MM.1S (cell line): Measurements from ENCODE around the gene BSN.

ENCODE experiments used
- DNase-seq: peaks from one replicate; pipeline ENCODE4 v3.0.0-alpha.2; 2015
- H2AFZ ChIP-seq: fragments of 300-600 bp; sonication (generic); 2 replicates; pipeline ENCODE4 v1.6.0; 2016; ENCODE audit warnings: antibody characterized with exemption, low read length
- H3F3A ChIP-seq: fragments of 300-600 bp; sonication (generic); 2 replicates; pipeline ENCODE4 v1.6.1; 2016; ENCODE audit warnings: mild to moderate bottlenecking, antibody characterized with exemption, low read length, moderate library complexity, mixed read lengths; ENCODE audit not compliant: insufficient read depth
- H3K27ac ChIP-seq: fragments of 300-600 bp; sonication (generic); 2 replicates; pipeline ENCODE4 v1.5.1; 2016; ENCODE audit warnings: mild to moderate bottlenecking, low read length
- H3K27me3 ChIP-seq: fragments of 300-600 bp; sonication (generic); replicated peaks from 2 replicates; pipeline ENCODE4 v1.6.0; 2016; ENCODE audit warnings: low read length; ENCODE audit not compliant: insufficient read depth
- H3K36me3 ChIP-seq: fragments of 300-600 bp; sonication (generic); replicated peaks from 2 replicates; pipeline ENCODE4 v1.6.1; 2016; ENCODE audit warnings: mild to moderate bottlenecking, low read length, mixed read lengths; ENCODE audit not compliant: insufficient read depth
- H3K4me1 ChIP-seq: fragments of 300-600 bp; sonication (generic); 2 replicates; pipeline ENCODE4 v1.6.1; 2016; ENCODE audit warnings: low read length, mixed read lengths
- H3K4me2 ChIP-seq: fragments of 300-600 bp; sonication (generic); 2 replicates; pipeline ENCODE4 v1.6.0; 2016; ENCODE audit warnings: low read depth, low read length
- H3K4me3 ChIP-seq: fragments of 300-600 bp; sonication (generic); 2 replicates; pipeline ENCODE4 v1.5.1; 2016; ENCODE audit warnings: low read length, mixed read lengths
- H3K79me2 ChIP-seq: fragments of 300-600 bp; sonication (generic); 2 replicates; pipeline ENCODE4 v1.6.1; 2016; ENCODE audit warnings: mixed run types, low read length, mixed read lengths
- H3K9ac ChIP-seq: fragments of 300-600 bp; sonication (generic); 2 replicates; pipeline ENCODE4 v1.6.1; 2016; ENCODE audit warnings: low read length, mixed read lengths
- H3K9me2 ChIP-seq: fragments of 300-600 bp; sonication (generic); replicated peaks from 2 replicates; pipeline ENCODE4 v1.6.1; 2016; ENCODE audit warnings: mild to moderate bottlenecking, low read length, mixed read lengths; ENCODE audit not compliant: insufficient read depth
- H3K9me3 ChIP-seq: fragments of 300-600 bp; sonication (generic); replicated peaks from 2 replicates; pipeline ENCODE4 v1.6.1; 2016; ENCODE audit warnings: mild to moderate bottlenecking, low read length, mixed read lengths; ENCODE audit not compliant: insufficient read depth
- H4K20me1 ChIP-seq: fragments of 300-600 bp; sonication (generic); 2 replicates; pipeline ENCODE4 v1.6.1; 2016; ENCODE audit warnings: mild to moderate bottlenecking, low read length, moderate library complexity, mixed read lengths; ENCODE audit not compliant: insufficient read depth
- EZH2 ChIP-seq: fragments of 300-600 bp; sonication (generic); optimal IDR thresholded peaks from 2 replicates; pipeline ENCODE3; 2017; ENCODE audit warnings: low read depth, mild to moderate bottlenecking, antibody characterized with exemption, low read length, mixed read lengths
- EZH2phosphoT487 ChIP-seq: fragments of 300-600 bp; sonication (generic); IDR thresholded peaks from 2 replicates; pipeline ENCODE4 v1.6.1; 2018; ENCODE audit warnings: antibody characterized with exemption, low read length
- TF ChIP-seq, protein P1 (sequence below): fragments of 300-600 bp; sonication (generic); IDR thresholded peaks from 2 replicates; pipeline ENCODE4 v1.5.1; 2016; ENCODE audit warnings: antibody characterized with exemption, low read length, mixed read lengths

Gene BSN

DNA sequence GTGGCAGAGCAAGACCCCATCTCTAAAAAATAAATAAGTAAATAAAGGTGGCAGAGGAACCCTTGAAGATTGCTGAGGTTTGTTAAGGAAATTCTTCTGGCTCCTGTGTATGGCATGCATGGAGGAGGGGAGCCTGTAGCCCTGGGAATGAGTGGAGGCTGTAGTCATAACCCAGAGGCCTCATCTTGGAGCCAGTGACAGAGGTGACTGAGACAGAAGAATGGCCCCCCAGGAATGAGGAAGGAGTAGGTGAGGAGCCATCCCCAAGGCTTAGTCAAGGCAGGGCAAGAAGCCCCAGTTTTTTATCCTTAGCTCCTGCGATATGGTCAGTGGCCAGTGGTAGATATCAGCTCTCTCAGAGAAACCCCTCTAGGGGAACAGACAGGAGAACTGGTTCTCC lies 46.5 kb downstream of the BSN start:
- TF ChIP-seq, protein P1, sequence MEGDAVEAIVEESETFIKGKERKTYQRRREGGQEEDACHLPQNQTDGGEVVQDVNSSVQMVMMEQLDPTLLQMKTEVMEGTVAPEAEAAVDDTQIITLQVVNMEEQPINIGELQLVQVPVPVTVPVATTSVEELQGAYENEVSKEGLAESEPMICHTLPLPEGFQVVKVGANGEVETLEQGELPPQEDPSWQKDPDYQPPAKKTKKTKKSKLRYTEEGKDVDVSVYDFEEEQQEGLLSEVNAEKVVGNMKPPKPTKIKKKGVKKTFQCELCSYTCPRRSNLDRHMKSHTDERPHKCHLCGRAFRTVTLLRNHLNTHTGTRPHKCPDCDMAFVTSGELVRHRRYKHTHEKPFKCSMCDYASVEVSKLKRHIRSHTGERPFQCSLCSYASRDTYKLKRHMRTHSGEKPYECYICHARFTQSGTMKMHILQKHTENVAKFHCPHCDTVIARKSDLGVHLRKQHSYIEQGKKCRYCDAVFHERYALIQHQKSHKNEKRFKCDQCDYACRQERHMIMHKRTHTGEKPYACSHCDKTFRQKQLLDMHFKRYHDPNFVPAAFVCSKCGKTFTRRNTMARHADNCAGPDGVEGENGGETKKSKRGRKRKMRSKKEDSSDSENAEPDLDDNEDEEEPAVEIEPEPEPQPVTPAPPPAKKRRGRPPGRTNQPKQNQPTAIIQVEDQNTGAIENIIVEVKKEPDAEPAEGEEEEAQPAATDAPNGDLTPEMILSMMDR, result no peak
- TF ChIP-seq EZH2 (no peak), EZH2phosphoT487 (no peak)
- no peak overlapping the region for H3K4me2 ChIP-seq
- H3K4me3 ChIP-seq, result no peak overlapping the region
- H3K79me2 ChIP-seq, result no peaks in the 10 kb centered on the region
- no peak overlapping the region for H3K27ac ChIP-seq
- H3K9ac ChIP-seq, result no peak overlapping the region
- no peaks in the 10 kb centered on the region for H3F3A ChIP-seq
- H4K20me1 ChIP-seq, result no peaks in the 10 kb centered on the region
- DNase-seq, result no peak
- H3K36me3 ChIP-seq, result no peaks in the 10 kb centered on the region
- H2AFZ ChIP-seq, result no peak overlapping the region
- no peaks in the 10 kb centered on the region for H3K9me3 ChIP-seq
- no peaks in the 10 kb centered on the region for H3K9me2 ChIP-seq
- H3K27me3 ChIP-seq, result no peaks in the 10 kb centered on the region
- H3K4me1 ChIP-seq, result no peaks in the 10 kb centered on the region

DNA sequence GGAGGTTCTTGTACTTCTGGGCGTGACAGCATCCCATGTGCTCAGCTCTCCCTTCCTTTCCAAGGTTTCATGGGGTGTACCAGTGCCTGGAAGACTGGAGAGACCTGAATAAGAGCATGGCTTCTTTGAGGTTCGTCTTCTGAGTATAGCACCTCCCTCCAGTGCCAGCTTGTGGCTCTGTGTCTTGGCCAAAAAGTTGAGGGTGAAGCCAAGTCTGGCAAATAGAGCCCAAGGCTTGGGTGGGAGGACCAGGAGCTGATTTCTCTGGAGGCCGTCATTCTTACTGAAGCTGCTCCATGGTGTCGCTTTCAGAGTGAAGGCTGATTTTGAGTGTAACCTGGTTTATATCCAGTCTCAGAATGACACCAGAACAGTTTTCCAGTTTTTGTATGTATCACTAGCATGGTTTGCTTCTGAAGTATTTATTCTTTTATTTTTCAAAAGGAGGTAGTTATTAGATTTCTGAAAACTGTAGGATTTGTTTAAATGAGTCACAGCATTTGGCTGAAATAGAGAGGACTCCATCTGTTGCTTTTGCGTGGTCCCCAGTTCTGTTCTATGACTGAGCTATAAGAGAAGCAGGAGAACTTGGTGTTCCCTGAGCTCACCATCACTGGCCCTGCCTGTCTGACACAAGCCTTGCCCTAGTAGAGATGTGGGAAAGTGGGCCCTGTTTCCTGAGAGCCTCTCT lies 47.2 kb downstream of the BSN start:
- Histone ChIP-seq H3K4me1 (no peaks in the 10 kb centered on the region), H3K9me3 (no peaks in the 10 kb centered on the region), H3K27me3 (no peaks in the 10 kb centered on the region), H3K27ac (no peak overlapping the region), H3K36me3 (no peaks in the 10 kb centered on the region), H3K4me2 (no peak overlapping the region), H3K79me2 (no peaks in the 10 kb centered on the region), H3K9ac (no peak overlapping the region), H2AFZ (no peak overlapping the region), H3K4me3 (no peak overlapping the region), H3K9me2 (no peaks in the 10 kb centered on the region), H3F3A (no peaks in the 10 kb centered on the region), H4K20me1 (no peaks in the 10 kb centered on the region)
- DNase-seq, result no peak
- TF ChIP-seq EZH2 (no peak), EZH2phosphoT487 (no peak)
- TF ChIP-seq, protein P1, result no peak

- H3K9me3 ChIP-seq, result no peaks in the 10 kb centered on the region
- H3K4me2 ChIP-seq, result no peak overlapping the region
- H3K4me1 ChIP-seq, result no peaks in the 10 kb centered on the region
- TF ChIP-seq EZH2phosphoT487 (no peak), EZH2 (no peak)
- TF ChIP-seq, protein P1, result no peak
- no peak overlapping the region for H3K9ac ChIP-seq
- no peak for DNase-seq
- no peak overlapping the region for H3K27ac ChIP-seq
- H3K27me3 ChIP-seq, result no peaks in the 10 kb centered on the region
- no peaks in the 10 kb centered on the region for H3K36me3 ChIP-seq
- H2AFZ ChIP-seq, result no peak overlapping the region
- H3K9me2 ChIP-seq, result no peaks in the 10 kb centered on the region
- no peaks in the 10 kb centered on the region for H3K79me2 ChIP-seq
- H3K4me3 ChIP-seq, result no peak overlapping the region
- no peaks in the 10 kb centered on the region for H4K20me1 ChIP-seq
- H3F3A ChIP-seq, result no peaks in the 10 kb centered on the region
Measured at GRCh38 chr3:49602049-49602554, 47.8 kb downstream of the BSN start.
